Measurements from ENCODE around the gene TRIM54. TPM values are rescaled to one million over a fixed set of nuclear protein-coding genes. Genes with fewer than 3 reads are reported as not detected.

TRIM54 gene
- total and polyA plus RNA-seq, 2 donors (not counting 3 experiments of a cell fraction or from before 2014, with no cell fraction given), result 0.51 to 1.7 TPM

- intact Hi-C loops (cut with micrococcal nuclease) (loop anchor here (5.0 kb wide), 1 partner anchor 123 kb away; the partner anchor contains the start of genes EIF2B4 and SNX17), dilution Hi-C loops (cut with MboI; ENCODE audit: extremely low pct_ligation_motif_present, low sequenced_read_pairs) (no loop called here)
- peaks cover 2 to 8% of the 10 kb centered on the region in 2 experiments for H3K36me3 ChIP-seq (ENCODE audit: control insufficient read depth in 2 of 2, extremely low read depth in 1 of 2, insufficient read depth in 2 of 2, low read length in 2 of 2)
- H3K4me1 ChIP-seq (ENCODE audit: control insufficient read depth, extremely low read depth, insufficient read depth, low read length), result peaks cover 15% of the 10 kb centered on the region
- H2AFZ ChIP-seq (ENCODE audit: low read depth, low read length), result peak overlapping the region; percentile 40
- no peak overlapping the region for H3K9ac ChIP-seq (replicated peaks; ENCODE audit: extremely low read depth, insufficient read depth, low read length)
- ChIA-PET CTCF (interaction anchor here (0.8 to 6.8 kb wide), 13 partner anchors 13 to 153 kb away, joined by 3 to 81 read pairs (median 4); partner anchors contain the start of genes SLC30A3 and TRIM54), POLR2A (no interaction called here)
- no peaks in the 10 kb centered on the region for H3K27me3 ChIP-seq (ENCODE audit: control insufficient read depth in 2 of 2, insufficient read depth in 2 of 2, low read length in 2 of 2)
- H4K20me1 ChIP-seq (replicated peaks; ENCODE audit: control insufficient read depth, extremely low read depth, insufficient read depth, low read length), result no peaks in the 10 kb centered on the region
- H3K4me2 ChIP-seq (ENCODE audit: insufficient read depth, low read length), result no peak overlapping the region
- H3K27ac ChIP-seq (ENCODE audit: insufficient read depth, low read depth, low read length), result no peak overlapping the region
- no peak for TF ChIP-seq FOS (IDR thresholded peaks at IDR 0.05; ENCODE audit: borderline replicate concordance, insufficient read depth, low read length)
- TF ChIP-seq POLR2A (IDR thresholded peaks at IDR 0.05; ENCODE audit: low read depth, low read length), result no peak
- no peak for TF ChIP-seq GATA2 (IDR thresholded peaks at IDR 0.05; ENCODE audit: insufficient read depth, insufficient read length, low read depth, low read length)
- no peak for TF ChIP-seq EZH2 (IDR thresholded peaks at IDR 0.05; ENCODE audit: borderline replicate concordance, low read depth, low read length, severe bottlenecking)
- no peak for TF ChIP-seq MYC (IDR thresholded peaks at IDR 0.05; ENCODE audit: low read depth, low read length)
- TF ChIP-seq POLR2AphosphoS5 (IDR thresholded peaks at IDR 0.05; ENCODE audit: insufficient read depth, low read depth, low read length), result no peak
- TF ChIP-seq JUN (IDR thresholded peaks at IDR 0.05; ENCODE audit: borderline replicate concordance, insufficient read depth, insufficient read length, low read depth), result no peak
- TF ChIP-seq CTCF (IDR thresholded peaks at IDR 0.05; ENCODE audit: extremely low read depth in 1 of 2, insufficient read depth in 1 of 2, low read depth in 1 of 2, low read length in 2 of 2), result no peak
- no peak for TF ChIP-seq MAX (IDR thresholded peaks at IDR 0.05; ENCODE audit: insufficient read depth, insufficient read length)
- H3K9me3 ChIP-seq (replicated peaks; ENCODE audit: control insufficient read depth, insufficient read depth, low read length), result no peaks in the 10 kb centered on the region
- H3K4me3 ChIP-seq (replicated peaks in 1 of 3; ENCODE audit: insufficient read depth in 1 of 3, low read depth in 1 of 3, low read length in 3 of 3), result no peak overlapping the region
- FAIRE-seq, result peak; percentile 83
- H3K9me1 ChIP-seq (replicated peaks; ENCODE audit: control insufficient read depth, extremely low read depth, insufficient read depth, low read length), result no peaks in the 10 kb centered on the region
- H3K79me2 ChIP-seq (ENCODE audit: control insufficient read depth, insufficient read depth, low read length), result no peaks in the 10 kb centered on the region
- no TSS peak for BruUV-seq (replicated peaks)
- peak; percentile 75 for DNase-seq (ENCODE audit: low read depth, low spot score)
These were observed 32.9 kb upstream of the TRIM54 start for GRCh38 chr2:27249159-27249890.
